ENCODE measurements around the gene SNORC.
"Not testable (repeated sequence)": the region's sequence is repeated elsewhere in the genome, so short reads cannot be mapped to it uniquely, and the experiment has no call there.

The SNORC gene

GRCh38 chr2:232850039-232850438, 20.0 kb upstream of the SNORC start:
- ChIA-PET CTCF (no interaction called here), POLR2A (no interaction called here)
- TF ChIP-seq ZNF384 (IDR thresholded peaks at IDR 0.05): no peak
- no peak for TF ChIP-seq FOXA1 (IDR thresholded peaks at IDR 0.05)
- TF ChIP-seq FOXM1 (IDR thresholded peaks at IDR 0.05; ENCODE audit: borderline replicate concordance): no peak
- no peak for TF ChIP-seq ARNT (IDR thresholded peaks at IDR 0.05)
- no peak for TF ChIP-seq L3MBTL2 (conservative IDR thresholded peaks at IDR 0.05)
- TF ChIP-seq ELF4 (IDR thresholded peaks at IDR 0.05): no peak
- no peak for TF ChIP-seq TARDBP (IDR thresholded peaks at IDR 0.05)
- no peak for DNase-seq (ENCODE audit: extremely low spot score)

DNA sequence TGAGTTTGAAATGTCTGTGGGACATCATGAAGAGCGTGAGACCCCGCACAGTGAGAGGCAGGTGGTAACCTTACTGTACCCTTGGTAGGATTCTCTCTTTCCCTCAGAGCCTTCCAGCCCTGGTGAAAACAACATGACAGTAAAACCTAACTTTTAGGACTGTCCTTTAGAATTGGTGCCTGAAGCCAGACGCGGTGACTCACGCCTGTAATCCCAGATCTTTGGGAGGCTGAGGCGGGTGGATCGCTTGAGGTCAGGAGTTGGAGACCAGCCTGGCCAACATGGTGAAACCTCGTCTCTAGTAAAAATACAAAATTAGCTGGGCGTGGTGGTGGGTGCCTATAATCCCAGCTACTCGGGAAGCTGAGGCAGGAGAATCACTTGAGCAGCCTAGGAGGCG, 18.0 kb upstream of the SNORC start:
- CTCF ChIA-PET: interaction anchor here (1.3 to 1.7 kb wide), 2 partner anchors 10 to 177 kb away, joined by 4 to 7 read pairs; no protein-coding TSS in a partner anchor
- DNase-seq (ENCODE audit: extremely low spot score); POLR2A ChIA-PET: not testable (repeated sequence)

DNA sequence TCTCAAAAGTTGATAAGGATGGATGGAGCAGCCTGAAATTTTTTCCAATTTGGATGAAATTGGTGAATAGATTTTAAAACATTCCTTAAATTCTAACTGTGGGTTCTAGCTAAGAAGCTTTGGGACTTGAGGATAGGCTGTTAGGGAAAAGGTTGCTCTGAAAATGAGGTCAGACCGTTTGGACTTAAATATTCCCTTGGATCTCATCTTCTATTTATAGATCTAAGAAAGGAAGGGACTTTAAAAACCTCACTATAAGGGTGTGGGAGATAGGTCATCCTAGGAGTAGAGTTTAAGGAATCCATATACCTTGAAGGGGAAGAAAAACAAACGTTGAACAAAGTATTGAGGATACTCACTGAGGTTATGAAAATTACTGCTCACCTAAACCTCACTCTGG, 17.4 kb upstream of the SNORC start:
- POLR2A ChIA-PET: no interaction called here
- no peak for DNase-seq (ENCODE audit: extremely low spot score)
- TF ChIP-seq ZNF384 (IDR thresholded peaks at IDR 0.05): no peak
- no peak for TF ChIP-seq TARDBP (IDR thresholded peaks at IDR 0.05)
- TF ChIP-seq BHLHE40 (IDR thresholded peaks at IDR 0.05; ENCODE audit: borderline replicate concordance): no peak
- TF ChIP-seq NFRKB (IDR thresholded peaks at IDR 0.05): no peak
- TF ChIP-seq ARNT (IDR thresholded peaks at IDR 0.05): no peak
- no peak for TF ChIP-seq PKNOX1 (IDR thresholded peaks at IDR 0.05)
- no peak for TF ChIP-seq FOXM1 (IDR thresholded peaks at IDR 0.05; ENCODE audit: borderline replicate concordance)
- CTCF ChIA-PET: interaction anchor here (1.1 to 1.7 kb wide), 3 partner anchors 11 to 196 kb away, joined by 4 to 7 read pairs (median 5); no protein-coding TSS in a partner anchor

- POLR2A ChIA-PET: no interaction called here
- no peak for TF ChIP-seq L3MBTL2 (conservative IDR thresholded peaks at IDR 0.05)
- TF ChIP-seq ELF4 (IDR thresholded peaks at IDR 0.05): no peak
- no peak for TF ChIP-seq CTBP1 (IDR thresholded peaks at IDR 0.05; ENCODE audit: borderline replicate concordance)
- no peak for TF ChIP-seq FOXM1 (IDR thresholded peaks at IDR 0.05; ENCODE audit: borderline replicate concordance)
- no peak for TF ChIP-seq PKNOX1 (IDR thresholded peaks at IDR 0.05)
- TF ChIP-seq HDGF (IDR thresholded peaks at IDR 0.05; ENCODE audit: borderline replicate concordance): no peak
- no peak for TF ChIP-seq SP1 (IDR thresholded peaks at IDR 0.05)
- no peak for TF ChIP-seq NFRKB (IDR thresholded peaks at IDR 0.05)
- no peak for TF ChIP-seq TARDBP (IDR thresholded peaks at IDR 0.05)
- no peak for TF ChIP-seq SUZ12 (IDR thresholded peaks at IDR 0.05)
- no peak for TF ChIP-seq BHLHE40 (IDR thresholded peaks at IDR 0.05; ENCODE audit: borderline replicate concordance)
- no peak for TF ChIP-seq ZNF384 (IDR thresholded peaks at IDR 0.05)
- TF ChIP-seq FOXA1 (IDR thresholded peaks at IDR 0.05): no peak
- no peak for TF ChIP-seq ARNT (IDR thresholded peaks at IDR 0.05)
- TF ChIP-seq LEF1 (IDR thresholded peaks at IDR 0.05; ENCODE audit: borderline replicate concordance): no peak
- CTCF ChIA-PET: interaction anchor here (0.6 to 1.7 kb wide), 3 partner anchors 12 to 201 kb away, joined by 4 read pairs; no protein-coding TSS in a partner anchor
- DNase-seq (ENCODE audit: extremely low spot score): no peak
Observed at GRCh38 chr2:232854082-232854481, 16.0 kb upstream of the SNORC start.

DNA sequence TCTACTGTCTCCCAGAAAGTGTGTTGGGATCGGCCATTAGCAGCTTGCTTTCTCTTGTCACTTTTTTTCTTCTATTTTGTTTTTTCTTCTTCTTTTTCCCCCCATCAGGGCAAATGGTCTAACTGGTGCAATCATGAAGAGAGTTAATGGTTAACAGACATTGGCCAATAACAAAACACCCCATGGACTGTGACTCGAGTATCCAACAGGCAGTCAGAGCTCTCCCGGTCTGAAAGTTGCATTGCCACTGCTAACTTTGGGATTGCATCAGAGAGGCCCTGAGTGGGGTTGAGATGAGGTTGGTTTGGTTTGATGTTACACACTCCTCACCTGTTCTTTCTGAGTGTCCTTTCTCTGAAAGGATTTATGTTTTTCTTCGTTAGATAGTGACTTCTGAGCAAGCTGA, 12.9 kb upstream of the SNORC start:
- TF ChIP-seq LEF1 (IDR thresholded peaks at IDR 0.05; ENCODE audit: borderline replicate concordance): no peak
- TF ChIP-seq SUZ12 (IDR thresholded peaks at IDR 0.05): no peak
- no peak for TF ChIP-seq PKNOX1 (IDR thresholded peaks at IDR 0.05)
- no peak for TF ChIP-seq FOXM1 (IDR thresholded peaks at IDR 0.05; ENCODE audit: borderline replicate concordance)
- no peak for TF ChIP-seq BHLHE40 (IDR thresholded peaks at IDR 0.05; ENCODE audit: borderline replicate concordance)
- no peak for TF ChIP-seq NFRKB (IDR thresholded peaks at IDR 0.05)
- TF ChIP-seq ZNF384 (IDR thresholded peaks at IDR 0.05): no peak
- no peak for TF ChIP-seq SP1 (IDR thresholded peaks at IDR 0.05)
- TF ChIP-seq TARDBP (IDR thresholded peaks at IDR 0.05): no peak
- POLR2A ChIA-PET: no interaction called here
- no peak for DNase-seq (ENCODE audit: extremely low spot score)
- CTCF ChIA-PET: no interaction called here

DNA sequence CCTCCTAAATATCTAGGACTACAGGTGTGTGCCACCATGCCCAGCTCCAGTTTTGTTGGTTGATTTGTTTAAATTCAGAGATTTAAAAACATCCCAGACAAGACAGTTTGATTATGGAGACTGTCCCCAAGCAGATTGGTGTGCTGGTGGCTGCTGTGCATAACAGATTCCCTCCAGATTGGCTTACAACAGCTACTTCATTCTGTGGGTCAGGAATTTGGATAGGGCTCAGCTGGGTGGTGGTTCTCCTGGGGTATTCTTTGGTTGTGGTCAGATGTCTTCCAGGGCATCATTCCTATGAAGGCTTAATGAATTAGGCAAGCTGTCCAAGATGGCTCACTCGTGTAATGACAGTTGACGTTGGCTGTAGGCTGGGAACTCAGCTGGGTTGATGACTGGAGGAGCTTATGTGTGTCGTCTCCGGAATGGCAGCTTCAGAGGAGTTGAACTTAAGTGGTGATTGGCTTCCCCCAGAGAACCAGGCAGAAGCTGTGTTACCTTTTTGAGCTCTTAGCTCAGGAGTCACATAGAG, 10.6 kb upstream of the SNORC start:
- POLR2A ChIA-PET: no interaction called here
- TF ChIP-seq HDGF (IDR thresholded peaks at IDR 0.05; ENCODE audit: borderline replicate concordance) (no peak), SUZ12 (IDR thresholded peaks at IDR 0.05) (no peak)
- CTCF ChIA-PET: interaction anchor here (0.6 kb wide), 1 partner anchor 392 kb away, joined by 3 read pairs; the partner anchor contains the start of gene ATG16L1
- DNase-seq (ENCODE audit: extremely low spot score): no peak

GRCh38 chr2:232860593-232861241, 9.3 kb upstream of the SNORC start:
- POLR2A ChIA-PET: no interaction called here
- TF ChIP-seq L3MBTL2 (conservative IDR thresholded peaks at IDR 0.05) (no peak), TARDBP (IDR thresholded peaks at IDR 0.05) (no peak), FOXM1 (IDR thresholded peaks at IDR 0.05; ENCODE audit: borderline replicate concordance) (no peak), SUZ12 (IDR thresholded peaks at IDR 0.05) (no peak), BHLHE40 (IDR thresholded peaks at IDR 0.05; ENCODE audit: borderline replicate concordance) (no peak), FOXA1 (IDR thresholded peaks at IDR 0.05) (no peak), ELF4 (IDR thresholded peaks at IDR 0.05) (no peak), CTBP1 (IDR thresholded peaks at IDR 0.05; ENCODE audit: borderline replicate concordance) (no peak), HDGF (IDR thresholded peaks at IDR 0.05; ENCODE audit: borderline replicate concordance) (no peak), PKNOX1 (IDR thresholded peaks at IDR 0.05) (no peak), LEF1 (IDR thresholded peaks at IDR 0.05; ENCODE audit: borderline replicate concordance) (no peak), ARNT (IDR thresholded peaks at IDR 0.05) (no peak), ZNF384 (IDR thresholded peaks at IDR 0.05) (no peak), FOXK2 (IDR thresholded peaks at IDR 0.05) (no peak), NFRKB (IDR thresholded peaks at IDR 0.05) (no peak), SP1 (IDR thresholded peaks at IDR 0.05) (no peak)
- CTCF ChIA-PET: no interaction called here
- no peak for DNase-seq (ENCODE audit: extremely low spot score)

Measured in HEK293T (cell line).